ENCODE measurements around the gene DCBLD1.

GRCh38 chr6:117495425-117495824 is 13.0 kb downstream of the DCBLD1 start:
- TF ChIP-seq CTCF (IDR thresholded peaks at IDR 0.05) (no peak), EP300 (IDR thresholded peaks at IDR 0.05) (no peak)

Measured in tibial nerve (tissue), 4 donors.